ENCODE measurements around the gene HIRA.

DNA sequence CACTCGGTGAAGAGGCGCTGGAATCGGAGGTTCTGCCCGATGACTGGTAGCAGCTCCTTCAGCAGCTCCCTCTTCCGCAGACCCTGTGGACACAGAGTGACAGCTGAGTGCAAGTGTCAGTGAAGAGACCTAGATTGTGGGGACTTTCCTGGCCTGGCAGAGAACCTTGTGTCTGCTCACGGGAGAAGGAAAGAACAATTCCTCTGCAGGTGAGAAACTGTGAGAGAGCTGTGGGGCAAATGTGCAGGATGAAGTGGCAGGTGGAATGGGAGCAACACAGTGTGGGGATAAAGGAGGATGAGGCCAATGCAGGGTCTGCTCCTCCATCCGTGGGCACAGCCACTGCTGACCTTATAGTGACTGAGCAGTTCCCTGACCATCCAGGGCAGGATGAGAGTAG, 100.1 kb downstream of the HIRA start:
- TF ChIP-seq CTCF (IDR thresholded peaks at IDR 0.05): no peak
- no peak for TF ChIP-seq SIN3A (IDR thresholded peaks at IDR 0.05; ENCODE audit: borderline replicate concordance, insufficient read depth, low read depth, low read length)
